Measurements from ENCODE around the gene LGALS1. TPM values are rescaled to one million over a fixed set of nuclear protein-coding genes. Genes with fewer than 3 reads are reported as not detected.
A peak's percentile ranks its signal among the peaks of the same experiment; 100 is the strongest.

Gene LGALS1
- polyA plus RNA-seq, 1 of the 3 experiments (the other 2 are of a cell fraction): 12,045 TPM

GRCh38 chr22:37686002-37686982, 10.9 kb downstream of the LGALS1 start, which contains the start of gene NOL12 (continued):
- TF ChIP-seq ZBTB33 (IDR thresholded peaks at IDR 0.05; ENCODE audit: borderline replicate concordance, low read depth) (no peak), FOSL2 (IDR thresholded peaks at IDR 0.05; ENCODE audit: borderline replicate concordance, low read depth) (no peak), MEF2A (IDR thresholded peaks at IDR 0.05; ENCODE audit: borderline replicate concordance, low read depth) (no peak), RFX5 (IDR thresholded peaks at IDR 0.05; ENCODE audit: low read length) (no peak), TEAD4 (IDR thresholded peaks at IDR 0.05; ENCODE audit: borderline replicate concordance, insufficient read depth) (no peak), FOXJ3 (CRISPR knock-in tag; IDR thresholded peaks at IDR 0.05) (0 out of 2 replicates have a peak, but pooled peaks have one; percentile 41), RAD21 (IDR thresholded peaks at IDR 0.05; ENCODE audit: low read length) (no peak), JUND (IDR thresholded peaks at IDR 0.05) (no peak), FOXM1 (IDR thresholded peaks at IDR 0.05; ENCODE audit: low read depth) (no peak), USF1 (IDR thresholded peaks at IDR 0.05; ENCODE audit: borderline replicate concordance, low read depth) (peak; percentile 45; the same call in 1 of the 2 replicates), TAF1 (IDR thresholded peaks at IDR 0.05; ENCODE audit: borderline replicate concordance, low read depth, low read length) (peak; percentile 86), TCF12 (IDR thresholded peaks at IDR 0.05) (no peak; the same call in 1 of the 2 replicates), EZH2phosphoT487 (IDR thresholded peaks at IDR 0.05; ENCODE audit: borderline replicate concordance, low read depth) (no peak), SMC3 (IDR thresholded peaks at IDR 0.05; ENCODE audit: low read depth, low read length) (no peak)

GRCh38 chr22:37690407-37690806, 15.0 kb downstream of the LGALS1 start:
- Histone ChIP-seq H3K4me3 (ENCODE audit: low read depth in 2 of 2, low read length in 1 of 2) (no peak overlapping the region), H3K9me3 (no peaks in the 10 kb centered on the region), H3K4me1 (ENCODE audit: control insufficient read depth in 1 of 2, insufficient read depth in 2 of 2, low read depth in 1 of 2, low read length in 1 of 2) (peaks cover 0 to 9% of the 10 kb centered on the region in 2 experiments; a peak in 1 of 4 replicates), H3K9ac (no peak overlapping the region), H3K9me2 (no peaks in the 10 kb centered on the region), H3K4me2 (no peak overlapping the region), H3K36me3 (replicated peaks in 1 of 2; ENCODE audit: control insufficient read depth in 1 of 2, insufficient read depth in 2 of 2, low read length in 1 of 2) (peaks cover 12 to 43% of the 10 kb centered on the region in 2 experiments), H4K20me1 (ENCODE audit: insufficient read depth) (no peaks in the 10 kb centered on the region), H3K79me2 (ENCODE audit: insufficient read depth) (peaks cover 20% of the 10 kb centered on the region), H3F3A (replicated peaks; ENCODE audit: insufficient read depth) (peaks cover 6% of the 10 kb centered on the region), H3K27me3 (ENCODE audit: insufficient read depth) (no peaks in the 10 kb centered on the region), H3K27ac (ENCODE audit: low read depth in 2 of 2, low read length in 1 of 2) (no peak overlapping the region), H2AFZ (ENCODE audit: low read depth) (no peak overlapping the region)
- no peak for DNase-seq
- POLR2A ChIA-PET: no interaction called here
- TF ChIP-seq SMC3 (IDR thresholded peaks at IDR 0.05; ENCODE audit: low read depth, low read length) (no peak), TEAD4 (IDR thresholded peaks at IDR 0.05; ENCODE audit: borderline replicate concordance, insufficient read depth) (no peak), FOSL2 (IDR thresholded peaks at IDR 0.05; ENCODE audit: borderline replicate concordance, low read depth) (no peak), PBX3 (IDR thresholded peaks at IDR 0.05) (no peak), SIN3A (IDR thresholded peaks at IDR 0.05; ENCODE audit: borderline replicate concordance, low read depth, low read length) (no peak), TCF12 (IDR thresholded peaks at IDR 0.05) (no peak), USF2 (IDR thresholded peaks at IDR 0.05; ENCODE audit: borderline replicate concordance, low read depth, low read length) (no peak), RCOR1 (IDR thresholded peaks at IDR 0.05; ENCODE audit: low read length) (no peak), FOXJ3 (CRISPR knock-in tag; IDR thresholded peaks at IDR 0.05) (no peak), GATA2 (CRISPR knock-in tag; IDR thresholded peaks at IDR 0.05) (no peak), POLR2AphosphoS5 (IDR thresholded peaks at IDR 0.05; ENCODE audit: low read depth, low read length) (no peak)
- CTCF ChIA-PET: interaction anchor here (2.5 to 44.3 kb wide), 2 partner anchors 9 to 57 kb away, joined by 8 to 898 read pairs; partner anchors contain the start of gene SH3BP1
- WGBS (ENCODE audit: low lambda C conversion rate): 94% methylated on average over 4 of the region's 7 CpGs
